Neuron (in vitro differentiated cells): ENCODE measurements around the gene PARD3B.

Experiments used
- H2AFZ ChIP-seq: one replicate; pipeline ENCODE4 v1.6.1; 2013; ENCODE audit warnings: low read depth, mild to moderate bottlenecking, inconsistent platforms, low read length, moderate library complexity
- H3K27me3 ChIP-seq: one replicate; pipeline ENCODE4 v1.6.1; 2013; ENCODE audit warnings: low read length; ENCODE audit not compliant: insufficient read depth
- H3K36me3 ChIP-seq: one replicate; pipeline ENCODE4 v1.6.1; 2013; ENCODE audit warnings: low read length; ENCODE audit not compliant: insufficient read depth
- H3K4me1 ChIP-seq: one replicate; pipeline ENCODE4 v1.6.1; 2013; ENCODE audit warnings: low read length; ENCODE audit not compliant: insufficient read depth
- H3K4me3 ChIP-seq: 2 replicates; pipeline ENCODE4 v1.5.1; 2013; ENCODE audit warnings: mild to moderate bottlenecking, low read length, moderate library complexity
- H3K9me3 ChIP-seq: one replicate; pipeline ENCODE4 v1.6.1; 2013; ENCODE audit warnings: low read length

PARD3B gene

DNA sequence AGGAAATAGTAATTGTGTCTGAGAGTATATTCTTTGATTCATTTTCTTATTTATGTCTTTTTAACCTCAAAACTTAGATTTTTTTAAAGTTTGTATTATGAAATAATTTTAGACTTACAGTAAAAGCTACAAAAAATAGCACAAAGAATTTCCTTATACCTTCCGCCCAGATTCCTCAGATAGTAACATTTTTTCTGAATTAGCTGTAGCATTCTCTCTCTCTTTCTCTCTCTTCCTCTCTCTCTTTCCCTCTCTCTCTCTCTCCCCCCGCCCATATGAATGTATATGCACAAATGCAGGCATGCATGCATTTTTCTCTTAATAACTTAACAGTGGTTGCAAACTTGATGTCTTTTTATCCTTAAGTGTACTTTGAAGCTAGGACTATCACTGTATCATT is 776.0 kb downstream of the PARD3B start:
- no peaks in the 10 kb centered on the region for H3K36me3 ChIP-seq
- H3K9me3 ChIP-seq = no peaks in the 10 kb centered on the region
- H2AFZ ChIP-seq = no peak overlapping the region
- H3K4me1 ChIP-seq = no peaks in the 10 kb centered on the region
- no peaks in the 10 kb centered on the region for H3K27me3 ChIP-seq
- H3K4me3 ChIP-seq = no peak overlapping the region

DNA sequence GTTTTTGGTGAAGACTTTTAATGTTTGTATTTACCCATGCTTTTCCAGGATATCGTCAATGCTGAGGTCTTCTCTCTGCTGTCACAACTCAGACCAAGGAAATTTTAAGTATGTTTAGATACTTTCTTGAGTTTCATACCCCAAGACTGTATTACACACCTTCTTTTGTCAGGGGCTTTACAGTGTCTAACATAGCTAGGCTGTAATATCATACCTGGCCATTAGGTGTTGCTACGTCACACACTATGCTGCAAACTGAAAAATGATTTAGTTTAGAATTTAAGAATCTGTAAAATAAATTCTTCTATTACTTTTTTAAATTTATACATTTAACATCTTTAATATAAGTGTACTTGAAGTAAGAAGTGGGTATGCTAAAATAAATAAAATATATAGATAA is 778.7 kb downstream of the PARD3B start:
- Histone ChIP-seq H3K4me3 (no peak overlapping the region), H3K27me3 (no peaks in the 10 kb centered on the region), H3K36me3 (no peaks in the 10 kb centered on the region), H3K9me3 (no peaks in the 10 kb centered on the region), H3K4me1 (no peaks in the 10 kb centered on the region), H2AFZ (no peak overlapping the region)

GRCh38 chr2:205324355-205324754 is 779.1 kb downstream of the PARD3B start:
- Histone ChIP-seq H2AFZ (no peak overlapping the region), H3K9me3 (no peaks in the 10 kb centered on the region), H3K27me3 (no peaks in the 10 kb centered on the region), H3K4me1 (no peaks in the 10 kb centered on the region), H3K36me3 (no peaks in the 10 kb centered on the region), H3K4me3 (no peak overlapping the region)

DNA sequence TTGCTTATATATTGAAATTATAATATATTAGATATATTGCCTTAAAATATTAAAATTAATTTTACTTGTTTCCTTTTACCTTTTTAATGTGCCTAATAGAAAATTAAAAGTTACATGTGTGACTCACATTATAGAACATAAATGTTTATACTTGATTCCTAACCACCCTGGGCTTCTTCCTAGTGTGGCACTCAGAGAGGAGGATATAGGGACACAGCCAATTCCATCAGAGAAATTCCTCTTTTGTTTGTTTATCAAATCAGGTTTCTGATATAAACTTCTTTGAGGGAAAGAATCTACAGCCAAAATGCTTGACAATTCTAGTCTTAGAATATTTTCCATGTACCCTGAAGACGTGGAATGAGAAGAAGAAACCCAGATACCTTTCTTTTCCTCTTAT is 788.1 kb downstream of the PARD3B start:
- no peak overlapping the region for H2AFZ ChIP-seq
- H3K27me3 ChIP-seq = no peaks in the 10 kb centered on the region
- H3K4me1 ChIP-seq = no peaks in the 10 kb centered on the region
- no peaks in the 10 kb centered on the region for H3K36me3 ChIP-seq
- H3K9me3 ChIP-seq = peaks cover 2% of the 10 kb centered on the region
- H3K4me3 ChIP-seq = no peak overlapping the region

- Histone ChIP-seq H3K4me3 (no peak overlapping the region), H3K36me3 (no peaks in the 10 kb centered on the region), H3K4me1 (no peaks in the 10 kb centered on the region), H3K27me3 (no peaks in the 10 kb centered on the region), H2AFZ (no peak overlapping the region), H3K9me3 (peaks cover 2% of the 10 kb centered on the region)
Observed at GRCh38 chr2:205337274-205337673, 792.0 kb downstream of the PARD3B start.

DNA sequence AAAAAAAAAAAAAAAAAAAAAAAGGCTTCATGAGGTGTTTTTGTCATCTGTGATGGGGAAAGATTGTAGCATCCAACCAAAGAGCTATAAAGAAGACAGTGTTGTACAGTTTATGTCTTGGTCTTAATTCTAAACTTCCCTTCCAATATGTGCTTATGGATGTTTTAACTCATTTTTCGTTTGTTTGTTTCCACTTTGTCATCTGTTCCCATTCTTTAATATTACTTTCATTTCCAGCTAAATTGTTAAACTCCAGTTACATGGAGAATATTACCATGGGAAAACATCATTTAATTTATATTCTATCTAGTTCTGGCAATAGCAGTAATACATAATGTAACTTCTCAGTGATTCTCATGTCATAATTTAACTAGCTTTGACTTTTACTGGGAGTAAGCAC is 792.9 kb downstream of the PARD3B start:
- Histone ChIP-seq H2AFZ (no peak overlapping the region), H3K4me3 (no peak overlapping the region), H3K9me3 (peaks cover 2% of the 10 kb centered on the region), H3K4me1 (no peaks in the 10 kb centered on the region), H3K36me3 (no peaks in the 10 kb centered on the region), H3K27me3 (no peaks in the 10 kb centered on the region)

DNA sequence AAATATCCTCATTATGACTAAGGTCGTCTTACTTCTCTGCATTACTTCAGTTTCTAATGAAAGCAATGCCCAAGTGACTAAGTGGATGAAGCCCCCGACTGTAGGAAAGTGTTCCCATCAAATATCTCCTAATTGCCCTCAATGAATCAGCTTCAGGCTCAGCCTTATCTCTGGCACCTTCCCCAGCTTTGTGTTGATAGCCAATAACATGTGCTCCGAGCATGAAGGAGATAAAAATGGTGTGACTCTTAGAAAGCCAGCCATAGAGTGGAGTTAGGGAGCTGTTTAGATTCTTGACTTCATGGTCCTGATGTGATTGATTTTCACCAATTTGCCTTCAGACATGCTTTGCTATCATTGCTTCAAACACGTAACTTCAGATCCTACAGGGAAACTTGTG is 797.8 kb downstream of the PARD3B start:
- Histone ChIP-seq H3K9me3 (no peaks in the 10 kb centered on the region), H3K27me3 (no peaks in the 10 kb centered on the region), H3K4me3 (no peak overlapping the region), H3K36me3 (no peaks in the 10 kb centered on the region), H2AFZ (no peak overlapping the region), H3K4me1 (no peaks in the 10 kb centered on the region)

- no peaks in the 10 kb centered on the region for H3K27me3 ChIP-seq
- no peak overlapping the region for H2AFZ ChIP-seq
- H3K36me3 ChIP-seq = no peaks in the 10 kb centered on the region
- H3K9me3 ChIP-seq = no peaks in the 10 kb centered on the region
- H3K4me3 ChIP-seq = no peak overlapping the region
- H3K4me1 ChIP-seq = no peaks in the 10 kb centered on the region
Observed at GRCh38 chr2:205346649-205347048, 801.4 kb downstream of the PARD3B start.

GRCh38 chr2:205347899-205348298 is 802.6 kb downstream of the PARD3B start:
- no peaks in the 10 kb centered on the region for H3K36me3 ChIP-seq
- no peak overlapping the region for H2AFZ ChIP-seq
- H3K4me3 ChIP-seq = no peak overlapping the region
- H3K9me3 ChIP-seq = no peaks in the 10 kb centered on the region
- H3K4me1 ChIP-seq = no peaks in the 10 kb centered on the region
- no peaks in the 10 kb centered on the region for H3K27me3 ChIP-seq

GRCh38 chr2:205352094-205352493 is 806.8 kb downstream of the PARD3B start:
- Histone ChIP-seq H3K4me1 (peaks cover 4% of the 10 kb centered on the region), H3K27me3 (no peaks in the 10 kb centered on the region), H2AFZ (no peak overlapping the region), H3K4me3 (no peak overlapping the region), H3K36me3 (no peaks in the 10 kb centered on the region), H3K9me3 (no peaks in the 10 kb centered on the region)

DNA sequence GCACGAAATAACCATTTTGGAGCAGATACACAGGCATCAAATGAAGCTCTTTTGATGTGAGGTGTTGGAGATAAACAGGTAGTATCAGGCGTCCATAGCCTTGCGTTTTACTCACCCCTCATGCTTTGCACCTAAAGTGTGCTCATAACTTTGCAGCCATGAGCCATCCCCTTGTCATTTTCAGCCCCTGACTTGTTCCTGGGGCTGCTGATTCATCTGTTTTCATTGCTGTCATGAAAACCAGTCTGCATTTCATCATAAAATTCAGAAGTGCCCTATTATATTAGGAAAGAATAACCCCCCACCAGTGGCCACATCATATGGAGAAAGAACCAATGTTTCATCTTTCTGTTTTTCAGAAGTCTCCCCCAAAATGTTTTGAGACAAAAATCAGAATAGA is 807.3 kb downstream of the PARD3B start:
- Histone ChIP-seq H3K27me3 (no peaks in the 10 kb centered on the region), H3K4me3 (no peak overlapping the region), H3K36me3 (no peaks in the 10 kb centered on the region), H3K9me3 (no peaks in the 10 kb centered on the region), H3K4me1 (peaks cover 9% of the 10 kb centered on the region), H2AFZ (no peak overlapping the region)

DNA sequence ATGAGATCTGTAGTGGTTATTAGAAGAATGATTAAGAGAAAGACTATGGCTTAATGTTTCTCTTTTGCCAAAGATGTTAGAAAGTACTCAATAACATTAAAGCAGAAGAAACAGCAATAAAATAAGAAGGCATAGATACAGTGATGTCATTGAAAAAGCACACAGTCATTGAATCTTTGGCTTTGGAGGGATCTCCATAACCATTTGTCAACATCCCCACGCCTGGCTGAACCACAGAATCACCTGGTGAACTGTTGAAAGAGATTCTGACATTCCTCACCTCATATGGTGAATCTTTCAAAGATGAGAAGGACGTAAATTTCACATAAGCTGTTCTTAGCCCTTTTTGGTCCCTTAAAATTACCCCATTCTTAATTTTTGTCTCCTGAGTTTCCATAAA is 812.5 kb downstream of the PARD3B start:
- Histone ChIP-seq H3K4me1 (peaks cover 30% of the 10 kb centered on the region), H3K36me3 (no peaks in the 10 kb centered on the region), H3K9me3 (no peaks in the 10 kb centered on the region), H3K27me3 (no peaks in the 10 kb centered on the region), H3K4me3 (no peak overlapping the region), H2AFZ (no peak overlapping the region)

DNA sequence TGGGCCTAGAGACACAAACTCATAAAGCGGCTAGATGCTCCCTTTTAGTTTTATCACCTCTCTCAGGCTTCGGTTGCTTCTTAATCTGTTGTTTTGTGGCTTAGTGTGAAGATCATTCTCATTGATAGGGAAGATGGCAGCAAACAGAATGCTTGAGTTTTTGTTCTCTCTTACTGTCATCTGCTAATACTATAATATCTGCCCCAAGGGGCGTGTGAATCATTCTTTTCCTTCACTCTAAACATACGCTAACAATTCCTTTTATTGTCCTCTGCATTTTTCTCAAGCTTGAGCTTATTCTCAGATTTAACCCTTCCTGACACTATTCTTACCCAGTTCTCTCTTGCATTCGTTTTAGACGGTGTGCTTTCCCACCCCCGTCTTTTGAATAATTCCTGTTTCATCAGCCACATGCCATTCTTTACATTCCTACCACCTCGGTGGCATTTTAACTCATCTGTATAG is 813.1 kb downstream of the PARD3B start:
- H3K4me1 ChIP-seq = peaks cover 30% of the 10 kb centered on the region
- H2AFZ ChIP-seq = no peak overlapping the region
- no peaks in the 10 kb centered on the region for H3K9me3 ChIP-seq
- H3K4me3 ChIP-seq = no peak overlapping the region
- H3K36me3 ChIP-seq = no peaks in the 10 kb centered on the region
- no peaks in the 10 kb centered on the region for H3K27me3 ChIP-seq

DNA sequence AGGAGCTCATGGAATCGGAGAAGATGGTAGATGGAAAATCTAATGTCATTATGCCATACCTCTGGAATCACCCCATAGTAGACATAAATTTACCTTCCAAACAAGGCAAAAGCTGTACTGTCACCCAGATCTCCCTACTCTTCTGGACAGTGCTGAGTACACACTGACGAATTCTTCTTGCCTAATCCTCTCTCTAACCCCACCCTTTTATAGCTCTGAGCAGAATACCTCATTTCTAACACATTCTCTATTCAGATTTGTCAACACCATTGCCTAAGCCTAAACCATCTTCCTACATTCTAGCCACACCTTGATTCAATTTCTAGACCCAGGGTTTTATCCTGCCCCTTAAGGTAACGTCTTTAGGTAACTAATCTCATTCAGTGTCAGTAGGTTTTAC is 816.0 kb downstream of the PARD3B start:
- Histone ChIP-seq H3K36me3 (no peaks in the 10 kb centered on the region), H3K27me3 (no peaks in the 10 kb centered on the region), H2AFZ (no peak overlapping the region), H3K9me3 (no peaks in the 10 kb centered on the region), H3K4me3 (no peak overlapping the region), H3K4me1 (peaks cover 30% of the 10 kb centered on the region)
